SK-N-SH (cell line): ENCODE results near the gene TESMIN. TPM values are rescaled to one million over a fixed set of nuclear protein-coding genes. Genes with fewer than 3 reads are reported as not detected.

Experiments used
- CHD2 ChIP-seq: fragments of 150-350 bp; IDR thresholded peaks from 2 replicates; pipeline ENCODE4 v1.6.1; 2018; ENCODE audit warnings: low read length; ENCODE audit not compliant: partially characterized antibody
- EP300 ChIP-seq, 2 experiments: IDR thresholded peaks; 2 replicates each; pipeline versions ENCODE4 v1.4.0 to v1.6.1; 2012; ENCODE audit warnings: borderline replicate concordance in 1 of 2, low read depth in 1 of 2, low read length in 1 of 2
- EZH2phosphoT487 ChIP-seq: fragments of 200-600 bp; sonication (generic); IDR thresholded peaks from 2 replicates; pipeline ENCODE4 v1.6.1; 2017; ENCODE audit warnings: low read depth, mixed run types, mild to moderate bottlenecking, antibody characterized with exemption, moderate library complexity, borderline replicate concordance
- FOSL2 ChIP-seq: IDR thresholded peaks from 2 replicates; pipeline ENCODE4 v1.4.0; 2012; ENCODE audit warnings: low read depth, mild to moderate bottlenecking, moderate library complexity, borderline replicate concordance
- FOXJ3 ChIP-seq: sonication (generic); formaldehyde crosslinking; IDR thresholded peaks from 2 replicates; pipeline ENCODE4 v1.5.1; 2020; ENCODE audit warnings: mild to moderate bottlenecking, missing genetic modification reagents
- GABPA ChIP-seq: IDR thresholded peaks from 2 replicates; pipeline ENCODE4 v1.4.0; 2012; ENCODE audit warnings: low read depth, mild to moderate bottlenecking
- GATA2 ChIP-seq: sonication (generic); formaldehyde crosslinking; IDR thresholded peaks from 2 replicates; pipeline ENCODE4 v1.5.0; 2020; ENCODE audit warnings: mild to moderate bottlenecking, missing genetic modification reagents
- POLR2AphosphoS5 ChIP-seq: IDR thresholded peaks from 2 replicates; pipeline ENCODE4 v1.6.1; 2012; ENCODE audit warnings: low read depth, low read length
- RFX5 ChIP-seq: IDR thresholded peaks from 2 replicates; pipeline ENCODE4 v1.6.1; 2012; ENCODE audit warnings: mild to moderate bottlenecking, improper control_type of control experiment, low read length
- SIN3A ChIP-seq: IDR thresholded peaks from 2 replicates; pipeline ENCODE4 v1.6.1; 2012; ENCODE audit warnings: low read depth, mild to moderate bottlenecking, low read length, moderate library complexity, borderline replicate concordance
- SMC3 ChIP-seq: IDR thresholded peaks from 2 replicates; pipeline ENCODE4 v1.6.1; 2012; ENCODE audit warnings: low read depth, low read length, improper control_type of control experiment
- TCF12 ChIP-seq: IDR thresholded peaks from 2 replicates; pipeline ENCODE4 v1.4.0; 2012
- polyA plus RNA-seq, 3 experiments: library from polyadenylated mRNA; depleted of rRNA; stranded (reverse); fragments of >200 nt; gene quantifications; 2 replicates each; pipeline ENCODE4 v1.2.3, GENCODE V29; 2012
- TF ChIP-seq, protein P1 (sequence below): fragments of 200-600 bp; sonication (generic); IDR thresholded peaks from 2 replicates; pipeline ENCODE4 v1.6.1; 2017; ENCODE audit warnings: antibody characterized with exemption, mild to moderate bottlenecking, moderate library complexity
- TF ChIP-seq, protein P2 (sequence below): IDR thresholded peaks from 2 replicates; pipeline ENCODE4 v1.6.1; 2012; ENCODE audit warnings: mild to moderate bottlenecking, low read depth, low read length, moderate library complexity
- TF ChIP-seq, protein P3 (sequence below): IDR thresholded peaks from 2 replicates; pipeline ENCODE4; 2012
- TF ChIP-seq, protein P4 (sequence below): fragments of 150-350 bp; IDR thresholded peaks from 2 replicates; pipeline ENCODE4 v1.6.1; 2017; ENCODE audit warnings: antibody characterized with exemption, low read length, low read depth, borderline replicate concordance
- TF ChIP-seq, protein P5 (sequence below): IDR thresholded peaks from 2 replicates; pipeline ENCODE4 v1.4.0; 2012; ENCODE audit warnings: low read depth, borderline replicate concordance
- TF ChIP-seq, protein P6 (sequence below): fragments of 150-350 bp; IDR thresholded peaks from 2 replicates; pipeline ENCODE4 v1.6.1; 2016; ENCODE audit warnings: mild to moderate bottlenecking, low read depth, low read length

The TESMIN gene
- polyA plus RNA-seq, 1 of the 3 experiments (the other 2 are of a cell fraction), result 3.5 TPM

DNA sequence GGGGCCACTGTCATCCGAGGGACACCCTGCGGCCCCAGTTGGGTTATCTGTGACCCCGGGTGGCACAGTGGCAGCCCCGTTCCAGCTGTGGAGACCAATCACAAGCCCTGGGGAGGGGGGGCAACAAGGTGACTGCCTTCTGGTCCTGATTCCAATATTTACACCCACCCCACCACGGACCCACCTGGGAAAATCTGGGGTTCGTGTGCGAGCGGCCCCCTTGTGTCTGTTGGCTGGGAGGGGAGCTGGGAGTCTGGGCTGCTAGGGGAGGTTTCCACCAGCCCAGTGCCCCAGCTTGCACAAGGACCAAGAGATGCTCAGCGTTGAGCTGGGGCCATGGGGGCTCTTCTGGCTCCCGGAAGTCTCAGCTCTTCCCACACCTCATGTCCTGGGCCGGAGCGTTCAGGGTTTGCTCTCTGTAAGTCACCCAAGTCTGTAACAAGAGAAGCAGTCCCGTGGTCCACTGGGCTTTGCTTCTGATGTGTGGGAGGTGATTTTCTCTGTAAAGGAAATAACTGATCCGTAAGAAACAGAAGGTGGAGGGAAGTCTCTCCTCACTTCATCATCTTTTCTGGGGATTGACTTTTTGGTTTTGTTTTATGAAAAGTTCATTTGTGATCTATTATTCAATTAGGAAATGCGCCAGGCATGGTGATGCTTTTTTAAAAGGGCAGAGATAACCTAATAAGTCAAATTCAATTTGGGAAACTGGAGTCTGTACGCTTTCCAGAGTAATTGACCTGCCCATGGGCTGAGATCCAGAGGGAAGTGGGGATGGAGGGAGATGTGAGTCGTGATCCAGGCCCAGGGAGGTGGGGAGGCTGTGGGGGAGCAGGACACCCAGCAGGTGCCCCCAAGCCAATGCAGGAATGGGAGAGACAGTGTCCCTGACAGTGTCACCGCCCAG lies 89.4 kb downstream of the TESMIN start (continued):
- TF ChIP-seq SMC3 (peak; percentile 12; the same call in 1 of the 2 replicates), FOSL2 (no peak), EZH2phosphoT487 (no peak), EP300 (IDR thresholded peaks at IDR 0.05; ENCODE audit: borderline replicate concordance in 1 of 2, low read depth in 1 of 2, low read length in 1 of 2) (peak in 1 of 2 experiments; percentile 99; a peak in 2 of 4 replicates), POLR2AphosphoS5 (peak; percentile 87; the same call in 1 of the 2 replicates), GATA2 (CRISPR knock-in tag) (peak; percentile 93), FOXJ3 (CRISPR knock-in tag) (peak; percentile 98), SIN3A (0 out of 2 replicates have a peak, but pooled peaks have one; percentile 24), GABPA (no peak), CHD2 (peak; percentile 74), TCF12 (peak; percentile 87), RFX5 (0 out of 2 replicates have a peak, but pooled peaks have one; percentile 7)
- TF ChIP-seq, protein P1, sequence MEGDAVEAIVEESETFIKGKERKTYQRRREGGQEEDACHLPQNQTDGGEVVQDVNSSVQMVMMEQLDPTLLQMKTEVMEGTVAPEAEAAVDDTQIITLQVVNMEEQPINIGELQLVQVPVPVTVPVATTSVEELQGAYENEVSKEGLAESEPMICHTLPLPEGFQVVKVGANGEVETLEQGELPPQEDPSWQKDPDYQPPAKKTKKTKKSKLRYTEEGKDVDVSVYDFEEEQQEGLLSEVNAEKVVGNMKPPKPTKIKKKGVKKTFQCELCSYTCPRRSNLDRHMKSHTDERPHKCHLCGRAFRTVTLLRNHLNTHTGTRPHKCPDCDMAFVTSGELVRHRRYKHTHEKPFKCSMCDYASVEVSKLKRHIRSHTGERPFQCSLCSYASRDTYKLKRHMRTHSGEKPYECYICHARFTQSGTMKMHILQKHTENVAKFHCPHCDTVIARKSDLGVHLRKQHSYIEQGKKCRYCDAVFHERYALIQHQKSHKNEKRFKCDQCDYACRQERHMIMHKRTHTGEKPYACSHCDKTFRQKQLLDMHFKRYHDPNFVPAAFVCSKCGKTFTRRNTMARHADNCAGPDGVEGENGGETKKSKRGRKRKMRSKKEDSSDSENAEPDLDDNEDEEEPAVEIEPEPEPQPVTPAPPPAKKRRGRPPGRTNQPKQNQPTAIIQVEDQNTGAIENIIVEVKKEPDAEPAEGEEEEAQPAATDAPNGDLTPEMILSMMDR, result no peak
- TF ChIP-seq, protein P2, sequence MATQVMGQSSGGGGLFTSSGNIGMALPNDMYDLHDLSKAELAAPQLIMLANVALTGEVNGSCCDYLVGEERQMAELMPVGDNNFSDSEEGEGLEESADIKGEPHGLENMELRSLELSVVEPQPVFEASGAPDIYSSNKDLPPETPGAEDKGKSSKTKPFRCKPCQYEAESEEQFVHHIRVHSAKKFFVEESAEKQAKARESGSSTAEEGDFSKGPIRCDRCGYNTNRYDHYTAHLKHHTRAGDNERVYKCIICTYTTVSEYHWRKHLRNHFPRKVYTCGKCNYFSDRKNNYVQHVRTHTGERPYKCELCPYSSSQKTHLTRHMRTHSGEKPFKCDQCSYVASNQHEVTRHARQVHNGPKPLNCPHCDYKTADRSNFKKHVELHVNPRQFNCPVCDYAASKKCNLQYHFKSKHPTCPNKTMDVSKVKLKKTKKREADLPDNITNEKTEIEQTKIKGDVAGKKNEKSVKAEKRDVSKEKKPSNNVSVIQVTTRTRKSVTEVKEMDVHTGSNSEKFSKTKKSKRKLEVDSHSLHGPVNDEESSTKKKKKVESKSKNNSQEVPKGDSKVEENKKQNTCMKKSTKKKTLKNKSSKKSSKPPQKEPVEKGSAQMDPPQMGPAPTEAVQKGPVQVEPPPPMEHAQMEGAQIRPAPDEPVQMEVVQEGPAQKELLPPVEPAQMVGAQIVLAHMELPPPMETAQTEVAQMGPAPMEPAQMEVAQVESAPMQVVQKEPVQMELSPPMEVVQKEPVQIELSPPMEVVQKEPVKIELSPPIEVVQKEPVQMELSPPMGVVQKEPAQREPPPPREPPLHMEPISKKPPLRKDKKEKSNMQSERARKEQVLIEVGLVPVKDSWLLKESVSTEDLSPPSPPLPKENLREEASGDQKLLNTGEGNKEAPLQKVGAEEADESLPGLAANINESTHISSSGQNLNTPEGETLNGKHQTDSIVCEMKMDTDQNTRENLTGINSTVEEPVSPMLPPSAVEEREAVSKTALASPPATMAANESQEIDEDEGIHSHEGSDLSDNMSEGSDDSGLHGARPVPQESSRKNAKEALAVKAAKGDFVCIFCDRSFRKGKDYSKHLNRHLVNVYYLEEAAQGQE, result no peak
- TF ChIP-seq, protein P3, sequence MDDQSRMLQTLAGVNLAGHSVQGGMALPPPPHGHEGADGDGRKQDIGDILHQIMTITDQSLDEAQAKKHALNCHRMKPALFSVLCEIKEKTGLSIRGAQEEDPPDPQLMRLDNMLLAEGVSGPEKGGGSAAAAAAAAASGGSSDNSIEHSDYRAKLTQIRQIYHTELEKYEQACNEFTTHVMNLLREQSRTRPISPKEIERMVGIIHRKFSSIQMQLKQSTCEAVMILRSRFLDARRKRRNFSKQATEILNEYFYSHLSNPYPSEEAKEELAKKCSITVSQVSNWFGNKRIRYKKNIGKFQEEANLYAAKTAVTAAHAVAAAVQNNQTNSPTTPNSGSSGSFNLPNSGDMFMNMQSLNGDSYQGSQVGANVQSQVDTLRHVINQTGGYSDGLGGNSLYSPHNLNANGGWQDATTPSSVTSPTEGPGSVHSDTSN, result peak; percentile 44
- TF ChIP-seq, protein P4, sequence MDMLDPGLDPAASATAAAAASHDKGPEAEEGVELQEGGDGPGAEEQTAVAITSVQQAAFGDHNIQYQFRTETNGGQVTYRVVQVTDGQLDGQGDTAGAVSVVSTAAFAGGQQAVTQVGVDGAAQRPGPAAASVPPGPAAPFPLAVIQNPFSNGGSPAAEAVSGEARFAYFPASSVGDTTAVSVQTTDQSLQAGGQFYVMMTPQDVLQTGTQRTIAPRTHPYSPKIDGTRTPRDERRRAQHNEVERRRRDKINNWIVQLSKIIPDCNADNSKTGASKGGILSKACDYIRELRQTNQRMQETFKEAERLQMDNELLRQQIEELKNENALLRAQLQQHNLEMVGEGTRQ, result no peak
- TF ChIP-seq, protein P5, sequence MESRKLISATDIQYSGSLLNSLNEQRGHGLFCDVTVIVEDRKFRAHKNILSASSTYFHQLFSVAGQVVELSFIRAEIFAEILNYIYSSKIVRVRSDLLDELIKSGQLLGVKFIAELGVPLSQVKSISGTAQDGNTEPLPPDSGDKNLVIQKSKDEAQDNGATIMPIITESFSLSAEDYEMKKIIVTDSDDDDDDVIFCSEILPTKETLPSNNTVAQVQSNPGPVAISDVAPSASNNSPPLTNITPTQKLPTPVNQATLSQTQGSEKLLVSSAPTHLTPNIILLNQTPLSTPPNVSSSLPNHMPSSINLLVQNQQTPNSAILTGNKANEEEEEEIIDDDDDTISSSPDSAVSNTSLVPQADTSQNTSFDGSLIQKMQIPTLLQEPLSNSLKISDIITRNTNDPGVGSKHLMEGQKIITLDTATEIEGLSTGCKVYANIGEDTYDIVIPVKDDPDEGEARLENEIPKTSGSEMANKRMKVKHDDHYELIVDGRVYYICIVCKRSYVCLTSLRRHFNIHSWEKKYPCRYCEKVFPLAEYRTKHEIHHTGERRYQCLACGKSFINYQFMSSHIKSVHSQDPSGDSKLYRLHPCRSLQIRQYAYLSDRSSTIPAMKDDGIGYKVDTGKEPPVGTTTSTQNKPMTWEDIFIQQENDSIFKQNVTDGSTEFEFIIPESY, result no peak
- TF ChIP-seq, protein P6, sequence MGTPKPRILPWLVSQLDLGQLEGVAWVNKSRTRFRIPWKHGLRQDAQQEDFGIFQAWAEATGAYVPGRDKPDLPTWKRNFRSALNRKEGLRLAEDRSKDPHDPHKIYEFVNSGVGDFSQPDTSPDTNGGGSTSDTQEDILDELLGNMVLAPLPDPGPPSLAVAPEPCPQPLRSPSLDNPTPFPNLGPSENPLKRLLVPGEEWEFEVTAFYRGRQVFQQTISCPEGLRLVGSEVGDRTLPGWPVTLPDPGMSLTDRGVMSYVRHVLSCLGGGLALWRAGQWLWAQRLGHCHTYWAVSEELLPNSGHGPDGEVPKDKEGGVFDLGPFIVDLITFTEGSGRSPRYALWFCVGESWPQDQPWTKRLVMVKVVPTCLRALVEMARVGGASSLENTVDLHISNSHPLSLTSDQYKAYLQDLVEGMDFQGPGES, result no peak; the same call in 1 of the 2 replicates
